Activated CD8-positive, alpha-beta memory T cell treated with anti-CD3 and anti-CD28 coated beads, Interleukin-2, amount 50 U/mL, for 24 hours (primary cell): ENCODE measurements around the gene USP1.

Source experiments
- DNase-seq: peaks from one replicate; pipeline ENCODE4 v3.0.0-alpha.2; 2020; ENCODE audit errors: extremely low read depth

USP1 gene

GRCh38 chr1:62426794-62427193, 10.1 kb upstream of the USP1 start:
- no peak for DNase-seq

GRCh38 chr1:62428351-62428750, 8.5 kb upstream of the USP1 start:
- DNase-seq, result no peak

GRCh38 chr1:62429581-62429980, 7.3 kb upstream of the USP1 start:
- DNase-seq, result no peak

GRCh38 chr1:62433861-62434617, 2.8 kb upstream of the USP1 start:
- DNase-seq, result no peak

GRCh38 chr1:62434618-62435001, 2.2 kb upstream of the USP1 start:
- no peak for DNase-seq

- no peak for DNase-seq
These were observed 1.4 kb upstream of the USP1 start for GRCh38 chr1:62435231-62436038.

- DNase-seq, result no peak
These were observed 797 bp upstream of the USP1 start for GRCh38 chr1:62436039-62436465.

GRCh38 chr1:62437273-62437940, 558 bp downstream of the USP1 start:
- peak; percentile 2 for DNase-seq

GRCh38 chr1:62438163-62438562, 1.3 kb downstream of the USP1 start:
- no peak for DNase-seq

GRCh38 chr1:62439652-62440371, 3.0 kb downstream of the USP1 start:
- DNase-seq, result no peak

GRCh38 chr1:62444701-62445100, 7.9 kb downstream of the USP1 start:
- DNase-seq, result no peak

- no peak for DNase-seq
These were observed 11.5 kb downstream of the USP1 start for GRCh38 chr1:62448221-62448933.

- DNase-seq, result no peak
These were observed 13.5 kb downstream of the USP1 start for GRCh38 chr1:62450301-62450700.

GRCh38 chr1:62452951-62453350, 16.1 kb downstream of the USP1 start:
- no peak for DNase-seq

- DNase-seq, result no peak
These were observed 21.1 kb downstream of the USP1 start for GRCh38 chr1:62457955-62458354.

- DNase-seq, result no peak
These were observed 25.5 kb downstream of the USP1 start for GRCh38 chr1:62462370-62462769.

- DNase-seq, result no peak
These were observed 30.2 kb downstream of the USP1 start for GRCh38 chr1:62467092-62467491.

- DNase-seq, result no peak
These were observed 39.8 kb downstream of the USP1 start for GRCh38 chr1:62476525-62477219.

- DNase-seq, result no peak
These were observed 44.8 kb downstream of the USP1 start for GRCh38 chr1:62481681-62482080.

- DNase-seq, result no peak
These were observed 48.1 kb downstream of the USP1 start for GRCh38 chr1:62484824-62485468.
